T-helper 1 cell treated with Interleukin-12 subunit alpha and Interleukin-12 subunit beta and Interleukin-4 antibody, amounts not matched to agents 30 ng/mL and 1 ng/mL, for 36 hours (primary cell): Measurements from ENCODE around the gene MYRIP. TPM values are rescaled to one million over a fixed set of nuclear protein-coding genes. Genes with fewer than 3 reads are reported as not detected.

Source experiments
- intact Hi-C: fragments of 100-400 bp; cut with micrococcal nuclease; formaldehyde crosslinking; loops from one replicate; pipeline ENCODE4 v1.15.1; 2024
- total RNA-seq: library from RNA; stranded (reverse); gene quantifications from 2 replicates; pipeline ENCODE4 v1.2.3, GENCODE V29; 2022

MYRIP gene
- total RNA-seq, 1 donor from 2014 or later = not detected

- intact Hi-C loops = no loop called here
These were observed 96.4 kb downstream of the MYRIP start for GRCh38 chr3:39905788-39906187.

DNA sequence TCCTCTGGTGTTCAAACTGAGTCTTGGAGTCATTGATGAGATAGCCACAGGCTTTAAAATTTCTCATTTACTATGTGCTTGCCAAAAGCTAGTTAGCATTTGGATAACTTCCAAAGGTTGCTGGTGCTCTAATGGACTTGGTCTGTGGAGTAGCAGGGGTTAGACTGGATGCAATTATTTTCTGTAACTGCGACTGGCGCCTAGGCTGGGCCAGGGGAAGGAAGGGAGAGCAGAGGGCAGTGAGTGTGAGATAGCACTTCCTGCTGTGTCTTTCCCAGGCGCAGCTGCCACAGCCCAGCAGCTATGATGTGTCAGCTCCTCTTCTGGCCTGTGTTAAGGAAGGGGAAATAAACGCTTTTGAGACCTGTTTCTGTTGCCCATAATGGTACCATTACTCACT lies 98.6 kb downstream of the MYRIP start:
- intact Hi-C loops = no loop called here

DNA sequence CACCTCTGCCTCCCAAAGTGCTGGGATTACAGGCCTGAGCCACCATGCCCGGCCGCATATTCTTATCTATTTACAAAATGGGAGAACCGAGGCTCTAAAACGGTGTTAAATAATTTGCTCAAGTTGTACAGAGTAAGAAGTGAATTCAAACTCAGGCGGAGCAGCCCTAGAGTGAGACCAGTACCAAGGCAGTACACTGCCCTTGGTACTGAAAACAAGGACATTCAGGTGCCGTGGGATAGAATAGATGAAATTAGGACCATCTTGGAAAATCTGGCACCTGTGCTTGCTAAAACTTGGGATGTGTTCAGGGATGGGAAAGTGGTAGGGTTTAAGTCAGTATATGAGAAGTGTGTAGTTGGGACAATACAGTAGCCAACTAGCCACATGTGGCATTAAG lies 100.7 kb downstream of the MYRIP start:
- intact Hi-C loops = no loop called here

DNA sequence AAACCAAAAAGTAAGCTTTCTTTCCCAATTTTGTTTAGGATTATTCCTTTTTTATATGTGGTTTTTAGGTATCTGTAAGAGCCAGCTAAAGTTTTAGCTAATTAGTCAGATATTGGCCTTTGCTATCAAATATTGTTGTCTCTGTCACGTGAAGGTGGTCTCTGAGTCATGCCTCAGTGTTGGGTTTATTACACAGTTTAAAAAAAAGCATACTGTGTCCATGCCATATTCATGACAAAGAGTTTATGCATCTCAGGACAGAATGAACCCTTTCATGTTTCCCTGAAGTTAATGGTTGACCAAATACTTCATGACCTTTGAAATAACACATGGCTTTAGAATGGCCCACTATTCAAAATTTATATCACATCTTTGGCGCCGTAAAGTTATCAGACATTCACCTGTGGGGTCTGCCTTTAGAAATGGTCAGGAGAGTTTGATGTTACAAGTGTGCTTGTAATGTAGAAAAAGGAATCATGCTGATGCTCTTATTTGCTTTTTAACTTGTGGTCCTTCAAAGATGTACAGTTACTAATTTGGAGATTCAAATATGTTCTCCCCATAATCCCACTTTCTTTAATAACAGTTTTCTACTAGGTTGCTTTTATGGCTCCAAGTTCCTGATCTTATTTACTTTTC lies 101.5 kb downstream of the MYRIP start:
- intact Hi-C loops = no loop called here

- intact Hi-C loops = no loop called here
These were observed 102.3 kb downstream of the MYRIP start for GRCh38 chr3:39911465-39912309.

DNA sequence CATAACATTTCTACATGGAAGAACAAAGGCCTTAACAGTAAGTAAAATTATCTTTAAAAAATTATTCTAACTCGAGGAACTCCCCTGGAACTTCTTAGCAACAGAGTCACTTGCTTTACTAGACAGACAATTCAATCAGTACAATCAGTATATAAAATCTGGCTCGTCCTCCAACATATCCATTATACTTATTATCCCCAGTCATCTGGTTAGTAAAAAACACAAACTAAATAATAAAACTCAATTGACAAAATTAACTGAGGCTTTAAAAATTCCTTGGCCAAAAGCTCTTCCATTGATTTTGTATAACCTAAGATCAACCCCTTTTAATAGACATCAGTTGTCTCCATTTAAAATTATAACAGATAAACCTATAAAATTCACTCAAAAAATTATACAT lies 105.6 kb downstream of the MYRIP start:
- intact Hi-C loops = no loop called here

DNA sequence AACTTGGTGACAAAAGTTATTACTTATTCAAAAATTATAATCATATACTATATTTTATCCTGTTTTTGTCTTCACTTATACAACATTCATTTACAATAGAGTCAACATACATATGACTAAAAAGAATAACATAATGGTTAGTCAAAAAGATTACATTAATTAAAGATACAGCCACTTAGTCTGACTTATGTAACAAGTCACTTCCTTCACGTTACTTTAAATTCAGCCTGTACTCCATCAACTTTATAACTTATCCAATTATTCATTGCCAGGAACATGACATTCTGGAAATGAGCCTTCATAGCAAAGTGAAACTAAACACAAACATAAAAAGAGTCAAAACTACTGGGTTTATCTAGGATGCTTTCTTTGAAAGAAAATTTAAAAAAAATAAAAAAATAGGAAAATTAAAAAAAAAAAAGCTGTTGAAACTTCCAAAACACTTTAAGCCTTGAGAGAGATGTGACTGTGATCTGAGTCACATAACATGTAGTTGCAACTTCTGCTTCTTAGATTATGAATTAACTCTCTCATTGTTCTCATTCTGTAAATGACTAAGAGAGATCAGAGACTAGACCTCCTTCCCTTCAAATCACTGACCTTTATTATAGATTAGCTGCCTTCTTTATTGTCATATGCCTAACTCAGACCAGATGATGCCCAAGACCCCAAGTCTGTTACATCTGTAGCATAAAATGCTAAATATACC lies 107.8 kb downstream of the MYRIP start:
- intact Hi-C loops = no loop called here

DNA sequence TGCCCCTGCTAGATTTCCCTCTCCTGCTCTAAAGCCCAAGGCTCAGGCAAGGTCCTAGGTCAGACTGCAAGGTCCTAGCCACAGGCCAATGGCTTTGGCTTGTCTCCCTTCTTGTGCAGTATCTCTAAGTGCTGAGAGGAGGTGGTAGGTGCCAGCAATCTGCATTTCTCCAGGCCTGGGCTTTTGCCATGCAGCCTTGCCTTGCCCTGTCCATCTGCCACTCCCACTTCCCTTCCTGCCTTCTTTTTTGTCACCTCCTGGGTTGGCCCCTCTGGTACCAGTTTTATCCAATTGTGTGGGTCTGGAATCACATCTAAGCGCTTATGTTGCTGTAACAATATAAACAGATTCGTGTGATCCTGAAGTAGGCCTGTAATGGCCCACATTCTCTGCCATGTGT lies 109.9 kb downstream of the MYRIP start:
- intact Hi-C loops = no loop called here

DNA sequence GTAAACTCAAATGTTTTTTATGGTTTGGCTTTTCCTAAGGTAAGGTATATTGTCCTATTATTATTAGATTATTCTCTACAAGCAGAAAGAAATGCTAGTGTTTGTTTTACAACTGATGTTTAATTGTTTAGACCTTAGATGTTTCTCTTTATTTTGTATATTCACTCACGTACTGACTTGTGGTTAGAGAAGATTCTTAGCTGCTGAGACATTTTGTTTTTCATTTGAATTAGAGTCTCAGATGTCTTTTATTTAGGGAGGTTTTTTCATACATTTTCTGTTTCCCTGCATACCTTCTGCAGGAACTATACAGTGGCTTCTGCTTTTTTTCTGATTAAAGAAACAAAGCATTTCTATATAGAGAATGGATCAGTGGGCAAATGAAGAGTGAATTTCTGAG lies 110.9 kb downstream of the MYRIP start:
- intact Hi-C loops = no loop called here

GRCh38 chr3:39927479-39927878 lies 118.1 kb downstream of the MYRIP start:
- intact Hi-C loops = no loop called here

- intact Hi-C loops = no loop called here
These were observed 124.7 kb downstream of the MYRIP start for GRCh38 chr3:39933986-39934693.

DNA sequence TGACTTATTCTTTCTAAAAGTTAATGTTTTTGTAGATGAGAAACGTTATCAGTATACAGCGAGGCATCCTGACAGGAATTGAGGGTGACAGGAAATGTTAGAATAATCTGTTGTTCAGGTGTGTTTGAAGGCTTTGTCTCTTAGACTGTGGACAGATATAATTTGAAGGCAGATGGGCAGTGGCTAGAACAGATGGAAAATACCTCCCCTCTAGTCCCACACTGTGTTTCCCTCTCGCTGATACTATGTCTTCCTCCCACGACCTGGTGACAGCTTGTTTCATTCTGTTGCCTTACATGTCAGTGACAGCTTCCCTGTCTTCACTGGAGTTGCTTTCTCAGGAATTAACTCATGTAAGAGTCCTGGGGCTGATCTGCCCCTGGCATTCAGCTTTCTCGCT lies 125.3 kb downstream of the MYRIP start:
- intact Hi-C loops = no loop called here

GRCh38 chr3:39935261-39935660 lies 125.9 kb downstream of the MYRIP start:
- intact Hi-C loops = no loop called here

GRCh38 chr3:39936848-39937247 lies 127.4 kb downstream of the MYRIP start:
- intact Hi-C loops = no loop called here

DNA sequence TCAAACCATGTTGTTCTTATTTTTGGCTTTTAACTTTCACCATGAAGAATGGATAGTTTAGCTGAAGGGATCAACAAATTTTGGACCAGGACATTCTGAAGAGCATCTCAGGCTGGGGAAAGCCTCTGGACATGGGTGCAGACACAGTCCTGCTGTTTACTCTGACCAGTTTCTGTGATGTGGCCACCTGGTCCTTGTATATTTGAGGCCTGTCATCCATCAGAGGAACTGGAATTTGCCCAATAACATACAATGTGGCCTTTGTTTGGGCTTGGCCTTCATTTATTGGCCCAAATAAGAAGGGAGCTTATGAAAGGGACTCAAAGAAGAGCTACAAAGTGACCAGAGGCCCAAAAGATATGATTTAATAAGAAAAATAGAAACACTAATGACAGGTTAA lies 127.9 kb downstream of the MYRIP start:
- intact Hi-C loops = no loop called here

DNA sequence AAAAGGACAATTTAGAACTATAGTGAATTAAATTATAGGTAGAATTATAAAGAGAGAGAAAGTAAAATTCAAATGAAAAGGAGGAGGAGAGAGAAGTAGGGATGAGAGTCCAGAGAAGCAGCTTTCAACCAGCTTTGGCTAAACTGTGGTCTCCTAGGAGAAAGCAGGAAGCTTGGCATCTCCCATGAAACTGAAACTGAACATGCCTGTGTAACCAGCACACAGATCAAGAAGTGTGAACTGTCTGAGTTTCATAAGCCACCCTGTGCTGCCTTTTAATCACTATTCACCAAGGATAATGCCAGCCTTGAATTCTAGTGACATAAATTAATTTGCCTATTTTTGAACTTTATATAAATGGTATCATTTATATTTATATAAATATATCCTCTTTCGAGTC lies 128.5 kb downstream of the MYRIP start:
- intact Hi-C loops = no loop called here

DNA sequence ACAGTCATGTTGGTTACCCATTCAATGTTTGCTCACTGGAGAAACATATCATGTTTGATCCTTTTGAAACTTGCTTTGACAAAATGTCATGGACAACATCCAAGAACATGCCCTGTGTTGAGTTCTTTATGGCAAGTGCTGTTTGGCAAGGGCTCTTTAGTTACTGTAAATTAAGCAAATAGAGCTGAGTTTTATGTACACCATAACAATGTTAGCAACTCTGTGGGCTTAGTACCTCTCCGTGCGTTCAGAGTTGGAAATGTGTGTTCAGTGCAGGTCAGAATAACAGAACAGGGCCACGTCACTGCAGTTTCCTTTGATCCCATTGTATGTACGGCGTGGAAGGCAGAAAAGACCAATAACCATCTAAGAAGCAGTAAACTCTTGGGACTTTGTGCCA lies 132.5 kb downstream of the MYRIP start:
- intact Hi-C loops = no loop called here

GRCh38 chr3:39960515-39961191 lies 151.2 kb downstream of the MYRIP start:
- intact Hi-C loops = no loop called here

DNA sequence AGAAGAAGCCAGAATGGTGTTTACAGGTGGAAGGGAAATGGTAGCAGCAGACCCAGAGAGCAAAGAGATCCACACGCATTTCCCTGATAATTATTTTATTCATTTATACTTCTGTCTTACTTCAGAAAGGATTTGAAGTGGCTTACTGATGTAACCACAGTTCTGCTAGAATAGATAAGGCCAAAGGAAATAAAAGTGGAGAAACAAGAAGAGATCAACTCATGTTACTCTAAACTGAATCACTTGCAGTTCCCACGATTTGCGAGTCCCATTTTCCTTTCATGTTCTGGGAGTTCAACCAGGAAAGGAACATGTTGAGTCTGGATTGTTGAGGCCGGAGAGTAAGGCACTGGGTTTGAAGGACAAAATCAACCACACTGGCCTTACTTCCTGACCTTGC lies 151.8 kb downstream of the MYRIP start:
- intact Hi-C loops = no loop called here

GRCh38 chr3:39962581-39962980 lies 153.2 kb downstream of the MYRIP start:
- intact Hi-C loops = no loop called here

- intact Hi-C loops = no loop called here
These were observed 156.1 kb downstream of the MYRIP start for GRCh38 chr3:39965461-39965860.
